PC-3 (cell line): Measurements from ENCODE around the gene BACH2.

Experiments used
- CTCF ChIP-seq: fragments of 300-600 bp; sonication (generic); conservative IDR thresholded peaks from 2 replicates; pipeline ENCODE4 v1.5.1; 2017; ENCODE audit warnings: antibody characterized with exemption, low read depth, mild to moderate bottlenecking, low read length
- EZH2 ChIP-seq: fragments of 300-600 bp; sonication (generic); IDR thresholded peaks from one replicate; pipeline ENCODE4 v1.6.1; 2017; ENCODE audit warnings: antibody characterized with exemption, mild to moderate bottlenecking, low read length; ENCODE audit not compliant: unreplicated experiment
- EZH2phosphoT487 ChIP-seq: fragments of 300-600 bp; sonication (generic); IDR thresholded peaks from 2 replicates; pipeline ENCODE4 v1.6.1; 2018; ENCODE audit warnings: mild to moderate bottlenecking, antibody characterized with exemption, low read length, borderline replicate concordance

GRCh38 chr6:89927791-89928550 is 368.7 kb downstream of the BACH2 start:
- TF ChIP-seq CTCF (no peak), EZH2phosphoT487 (no peak), EZH2 (no peak)
